SK-N-SH (cell line): ENCODE results near the gene LRIG1. TPM values are rescaled to one million over a fixed set of nuclear protein-coding genes. Genes with fewer than 3 reads are reported as not detected.

Experiments used
- CTCF ChIA-PET: fragments of 300-600, 350-600 bp; formaldehyde crosslinking; extraction: SDS; loops from one replicate; lab custom pipeline; 2021; lab: Yijun Ruan, JAX
- POLR2A ChIA-PET: fragments of 350-600 bp; sonication (Branson Sonifier 250); formaldehyde crosslinking; extraction: SDS; loops from one replicate; lab custom pipeline; 2020; ENCODE audit warnings: antibody characterized with exemption, inconsistent platforms; lab: Yijun Ruan, JAX
- DNase-seq: peaks from one replicate; pipeline ENCODE4 v3.0.0; 2012
- H2AFZ ChIP-seq: fragments of 200-600 bp; sonication (generic); 2 replicates; pipeline ENCODE4 v1.8.1; 2016; ENCODE audit warnings: antibody characterized with exemption, mild to moderate bottlenecking, low read depth
- H3F3A ChIP-seq: fragments of 200-600 bp; sonication (generic); replicated peaks from 2 replicates; pipeline ENCODE3; 2016; ENCODE audit warnings: antibody characterized with exemption, mild to moderate bottlenecking; ENCODE audit not compliant: insufficient read depth
- H3K27ac ChIP-seq, 2 experiments: fragments of 200-500 bp in 1 of 2; fragments of 200-600 bp in 1 of 2; sonication (Bioruptor generic) in 1 of 2; sonication (generic), shearing (Covaris generic) in 1 of 2; 2 replicates each; pipeline versions ENCODE4 v1.5.1 to v1.6.1; 2014 to 2016; ENCODE audit warnings: low read depth in 2 of 2, inconsistent platforms in 1 of 2, low read length in 1 of 2, mild to moderate bottlenecking in 1 of 2, mixed read lengths in 1 of 2
- H3K27me3 ChIP-seq: fragments of 200-600 bp; sonication (generic), shearing (Covaris generic); 2 replicates; pipeline ENCODE4 v1.6.1; 2016; ENCODE audit warnings: mixed run types; ENCODE audit not compliant: insufficient read depth
- H3K36me3 ChIP-seq, 2 experiments: fragments of 200-500 bp in 1 of 2; fragments of 200-600 bp in 1 of 2; sonication (Bioruptor generic) in 1 of 2; sonication (generic) in 1 of 2; replicated peaks in 1 of 2; 2 replicates each; pipeline versions ENCODE3 to v1.5.1; 2014 to 2016; ENCODE audit warnings: low read length in 1 of 2, mild to moderate bottlenecking in 1 of 2; ENCODE audit not compliant: insufficient read depth in 2 of 2, control insufficient read depth in 1 of 2
- H3K4me1 ChIP-seq, 2 experiments: fragments of 200-500 bp in 1 of 2; fragments of 200-600 bp in 1 of 2; sonication (Bioruptor generic) in 1 of 2; sonication (generic), shearing (Covaris generic) in 1 of 2; 2 replicates each; pipeline versions ENCODE4 v1.5.1 to v1.6.1; 2014 to 2016; ENCODE audit warnings: low read depth in 1 of 2, low read length in 1 of 2, mixed run types in 1 of 2; ENCODE audit not compliant: insufficient read depth in 2 of 2, control insufficient read depth in 1 of 2
- H3K4me2 ChIP-seq: fragments of 200-600 bp; sonication (generic), shearing (Covaris generic); 2 replicates; pipeline ENCODE4 v1.6.1; 2017; ENCODE audit warnings: mixed run types
- H3K4me3 ChIP-seq, 2 experiments: fragments of 200-500 bp in 1 of 2; fragments of 200-600 bp in 1 of 2; sonication (Bioruptor generic) in 1 of 2; sonication (generic), shearing (Covaris generic) in 1 of 2; 2 replicates each; pipeline versions ENCODE4 v1.5.1 to v1.8.1; 2014 to 2016; ENCODE audit warnings: low read depth in 2 of 2, inconsistent platforms in 1 of 2, low read length in 1 of 2, mild to moderate bottlenecking in 1 of 2, mixed read lengths in 1 of 2, moderate library complexity in 1 of 2
- H3K79me2 ChIP-seq: fragments of 200-600 bp; sonication (generic); 2 replicates; pipeline ENCODE4 v1.8.1; 2017; ENCODE audit warnings: mild to moderate bottlenecking; ENCODE audit not compliant: insufficient read depth
- H3K9ac ChIP-seq: fragments of 200-600 bp; sonication (generic); 2 replicates; pipeline ENCODE4 v1.6.1; 2017; ENCODE audit warnings: mixed run types
- H3K9me2 ChIP-seq: fragments of 200-600 bp; sonication (generic); 2 replicates; pipeline ENCODE4 v1.6.1; 2017; ENCODE audit warnings: mixed run types
- H3K9me3 ChIP-seq: fragments of 200-600 bp; sonication (generic); 2 replicates; pipeline ENCODE4 v1.6.1; 2017; ENCODE audit warnings: mixed run types, mild to moderate bottlenecking, moderate library complexity
- H4K20me1 ChIP-seq: fragments of 200-600 bp; sonication (generic); 2 replicates; pipeline ENCODE4 v1.6.1; 2017; ENCODE audit warnings: mild to moderate bottlenecking, mixed run types; ENCODE audit not compliant: insufficient read depth
- EP300 ChIP-seq, 2 experiments: IDR thresholded peaks; 2 replicates each; pipeline versions ENCODE4 v1.4.0 to v1.6.1; 2012; ENCODE audit warnings: borderline replicate concordance in 1 of 2, low read depth in 1 of 2, low read length in 1 of 2
- EZH2phosphoT487 ChIP-seq: fragments of 200-600 bp; sonication (generic); IDR thresholded peaks from 2 replicates; pipeline ENCODE4 v1.6.1; 2017; ENCODE audit warnings: low read depth, mixed run types, mild to moderate bottlenecking, antibody characterized with exemption, moderate library complexity, borderline replicate concordance
- GATA2 ChIP-seq: sonication (generic); formaldehyde crosslinking; IDR thresholded peaks from 2 replicates; pipeline ENCODE4 v1.5.0; 2020; ENCODE audit warnings: mild to moderate bottlenecking, missing genetic modification reagents
- MEF2A ChIP-seq: IDR thresholded peaks from 2 replicates; pipeline ENCODE4 v1.4.0; 2012; ENCODE audit warnings: low read depth, borderline replicate concordance
- NFIC ChIP-seq: IDR thresholded peaks from 2 replicates; pipeline ENCODE4 v1.4.0; 2012; ENCODE audit warnings: borderline replicate concordance
- WGBS: methylation state at CpG from one replicate; pipeline ENCODE4 v1.1.6; 2017; ENCODE audit warnings: low lambda C conversion rate; 5-methylcytosine and 5-hydroxymethylcytosine counted together
- polyA plus RNA-seq, 3 experiments: library from polyadenylated mRNA; depleted of rRNA; stranded (reverse); fragments of >200 nt; gene quantifications; 2 replicates each; pipeline ENCODE4 v1.2.3, GENCODE V29; 2012
- TF ChIP-seq, protein P1 (sequence below): fragments of 150-350 bp; IDR thresholded peaks from 2 replicates; pipeline ENCODE4 v1.6.1; 2016; ENCODE audit warnings: mild to moderate bottlenecking, low read depth, low read length
- TF ChIP-seq, protein P2 (sequence below): IDR thresholded peaks from 2 replicates; pipeline ENCODE4 v1.4.0; 2012; ENCODE audit warnings: low read depth
- TF ChIP-seq, protein P3 (sequence below): IDR thresholded peaks from 2 replicates; pipeline ENCODE4 v1.6.1; 2012; ENCODE audit warnings: mild to moderate bottlenecking, low read depth, low read length, moderate library complexity

The LRIG1 gene
- polyA plus RNA-seq, 1 of the 3 experiments (the other 2 are of a cell fraction): 1.7 TPM

DNA sequence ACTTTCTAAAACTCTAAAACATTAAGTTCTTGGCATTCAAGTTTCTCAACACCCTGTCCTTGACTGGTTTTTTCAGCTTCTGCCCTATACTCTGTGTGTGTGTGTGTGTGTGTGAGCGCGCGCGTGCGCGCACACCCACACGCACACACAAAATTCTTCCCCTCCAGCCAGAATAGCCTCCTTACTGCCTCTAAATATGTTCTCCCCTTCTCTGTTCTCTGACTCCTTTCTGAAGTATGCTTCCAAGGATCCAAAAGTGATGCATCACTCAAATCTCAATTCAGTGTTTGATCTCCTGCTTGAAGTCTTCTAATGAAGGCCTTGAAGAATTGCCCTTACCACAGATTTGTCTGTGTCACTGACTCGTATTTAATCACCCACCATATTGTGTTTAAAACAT lies 150.2 kb downstream of the LRIG1 start:
- Histone ChIP-seq H3K36me3 (no peaks in the 10 kb centered on the region), H3K27me3 (no peaks in the 10 kb centered on the region), H3K4me3 (no peak overlapping the region), H3K79me2 (no peaks in the 10 kb centered on the region), H3K9me3 (no peaks in the 10 kb centered on the region), H3K9me2 (no peaks in the 10 kb centered on the region), H3K9ac (no peak overlapping the region), H3K4me2 (no peak overlapping the region), H4K20me1 (no peaks in the 10 kb centered on the region), H3K4me1 (no peaks in the 10 kb centered on the region), H3F3A (no peaks in the 10 kb centered on the region), H3K27ac (no peak overlapping the region), H2AFZ (no peak overlapping the region)
- TF ChIP-seq GATA2 (CRISPR knock-in tag) (no peak), EP300 (IDR thresholded peaks at IDR 0.05; ENCODE audit: borderline replicate concordance in 1 of 2, low read depth in 1 of 2, low read length in 1 of 2) (no peak), EZH2phosphoT487 (no peak), NFIC (0 out of 2 replicates have a peak, but pooled peaks have one; percentile 4), MEF2A (no peak)
- TF ChIP-seq, protein P1, sequence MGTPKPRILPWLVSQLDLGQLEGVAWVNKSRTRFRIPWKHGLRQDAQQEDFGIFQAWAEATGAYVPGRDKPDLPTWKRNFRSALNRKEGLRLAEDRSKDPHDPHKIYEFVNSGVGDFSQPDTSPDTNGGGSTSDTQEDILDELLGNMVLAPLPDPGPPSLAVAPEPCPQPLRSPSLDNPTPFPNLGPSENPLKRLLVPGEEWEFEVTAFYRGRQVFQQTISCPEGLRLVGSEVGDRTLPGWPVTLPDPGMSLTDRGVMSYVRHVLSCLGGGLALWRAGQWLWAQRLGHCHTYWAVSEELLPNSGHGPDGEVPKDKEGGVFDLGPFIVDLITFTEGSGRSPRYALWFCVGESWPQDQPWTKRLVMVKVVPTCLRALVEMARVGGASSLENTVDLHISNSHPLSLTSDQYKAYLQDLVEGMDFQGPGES: no peak
- TF ChIP-seq, protein P2, sequence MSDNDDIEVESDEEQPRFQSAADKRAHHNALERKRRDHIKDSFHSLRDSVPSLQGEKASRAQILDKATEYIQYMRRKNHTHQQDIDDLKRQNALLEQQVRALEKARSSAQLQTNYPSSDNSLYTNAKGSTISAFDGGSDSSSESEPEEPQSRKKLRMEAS: no peak
- TF ChIP-seq, protein P3, sequence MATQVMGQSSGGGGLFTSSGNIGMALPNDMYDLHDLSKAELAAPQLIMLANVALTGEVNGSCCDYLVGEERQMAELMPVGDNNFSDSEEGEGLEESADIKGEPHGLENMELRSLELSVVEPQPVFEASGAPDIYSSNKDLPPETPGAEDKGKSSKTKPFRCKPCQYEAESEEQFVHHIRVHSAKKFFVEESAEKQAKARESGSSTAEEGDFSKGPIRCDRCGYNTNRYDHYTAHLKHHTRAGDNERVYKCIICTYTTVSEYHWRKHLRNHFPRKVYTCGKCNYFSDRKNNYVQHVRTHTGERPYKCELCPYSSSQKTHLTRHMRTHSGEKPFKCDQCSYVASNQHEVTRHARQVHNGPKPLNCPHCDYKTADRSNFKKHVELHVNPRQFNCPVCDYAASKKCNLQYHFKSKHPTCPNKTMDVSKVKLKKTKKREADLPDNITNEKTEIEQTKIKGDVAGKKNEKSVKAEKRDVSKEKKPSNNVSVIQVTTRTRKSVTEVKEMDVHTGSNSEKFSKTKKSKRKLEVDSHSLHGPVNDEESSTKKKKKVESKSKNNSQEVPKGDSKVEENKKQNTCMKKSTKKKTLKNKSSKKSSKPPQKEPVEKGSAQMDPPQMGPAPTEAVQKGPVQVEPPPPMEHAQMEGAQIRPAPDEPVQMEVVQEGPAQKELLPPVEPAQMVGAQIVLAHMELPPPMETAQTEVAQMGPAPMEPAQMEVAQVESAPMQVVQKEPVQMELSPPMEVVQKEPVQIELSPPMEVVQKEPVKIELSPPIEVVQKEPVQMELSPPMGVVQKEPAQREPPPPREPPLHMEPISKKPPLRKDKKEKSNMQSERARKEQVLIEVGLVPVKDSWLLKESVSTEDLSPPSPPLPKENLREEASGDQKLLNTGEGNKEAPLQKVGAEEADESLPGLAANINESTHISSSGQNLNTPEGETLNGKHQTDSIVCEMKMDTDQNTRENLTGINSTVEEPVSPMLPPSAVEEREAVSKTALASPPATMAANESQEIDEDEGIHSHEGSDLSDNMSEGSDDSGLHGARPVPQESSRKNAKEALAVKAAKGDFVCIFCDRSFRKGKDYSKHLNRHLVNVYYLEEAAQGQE: no peak
- ChIA-PET CTCF (no interaction called here), POLR2A (no interaction called here)
- no peak for DNase-seq
- WGBS: 96% methylated on average over 8 of the region's 8 CpGs

DNA sequence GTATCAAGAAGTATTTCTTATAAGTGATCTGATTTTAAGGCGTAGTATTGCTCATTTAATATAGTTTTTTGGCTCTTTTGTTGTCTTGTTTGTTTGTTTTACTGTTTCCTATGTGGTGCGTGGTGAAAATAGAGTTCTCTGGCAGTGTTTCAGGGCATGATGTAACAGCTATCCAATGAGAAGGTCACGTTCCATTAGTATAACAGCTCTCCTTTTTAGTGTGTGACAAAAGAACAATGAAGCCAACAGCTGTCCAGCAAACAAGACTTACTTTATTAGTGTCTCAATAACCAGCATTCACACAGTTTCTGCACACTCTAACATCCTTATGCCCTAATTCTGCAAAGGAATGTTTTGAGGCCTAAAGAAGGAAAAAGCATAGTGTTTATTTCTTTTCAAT lies 152.1 kb downstream of the LRIG1 start:
- no peak for DNase-seq
- CTCF ChIA-PET: interaction anchor here (1.4 kb wide), 1 partner anchor 58 kb away, joined by 3 read pairs; no protein-coding TSS in a partner anchor
- no peaks in the 10 kb centered on the region for H3K27me3 ChIP-seq
- no peaks in the 10 kb centered on the region for H3K9me2 ChIP-seq
- TF ChIP-seq MEF2A: no peak
- H3F3A ChIP-seq: no peaks in the 10 kb centered on the region
- POLR2A ChIA-PET: no interaction called here
- no peaks in the 10 kb centered on the region for H3K79me2 ChIP-seq
- H3K4me1 ChIP-seq: no peaks in the 10 kb centered on the region
- H4K20me1 ChIP-seq: no peaks in the 10 kb centered on the region
- no peak overlapping the region for H3K4me3 ChIP-seq
- H3K36me3 ChIP-seq: no peaks in the 10 kb centered on the region
- H3K27ac ChIP-seq: no peak overlapping the region
- H3K9ac ChIP-seq: no peak overlapping the region
- H3K9me3 ChIP-seq: no peaks in the 10 kb centered on the region
- H3K4me2 ChIP-seq: no peak overlapping the region
- WGBS: 84% methylated on average over 3 of the region's 3 CpGs
- H2AFZ ChIP-seq: no peak overlapping the region
